ENCODE measurements around the gene IL17F.

The IL17F gene

DNA sequence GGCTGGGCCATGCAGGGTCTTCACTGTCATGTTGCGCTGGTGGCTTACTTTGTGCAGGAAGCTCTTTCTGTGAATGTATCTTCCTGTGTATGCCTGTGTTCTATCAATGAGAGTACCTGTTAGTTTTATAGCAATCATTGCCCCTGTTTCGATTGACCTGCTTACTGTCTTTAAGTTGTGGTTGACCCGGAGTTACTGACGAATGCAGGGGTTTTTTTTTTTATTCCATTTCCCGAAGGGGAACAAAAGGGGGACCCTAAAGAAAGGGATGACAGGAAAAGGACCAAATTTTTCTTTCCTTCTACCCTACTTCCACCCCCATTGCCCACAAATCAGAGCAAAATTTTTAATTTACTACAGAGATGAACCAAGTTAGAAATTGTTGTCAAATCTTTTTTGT lies at the start of gene IL17F:
Gene IL17F (minus strand): TSS at position 101 of the 400 bp plus-strand sequence. CDS start 71 bp downstream, at position 30.
- no peak for DNase-seq

DNA sequence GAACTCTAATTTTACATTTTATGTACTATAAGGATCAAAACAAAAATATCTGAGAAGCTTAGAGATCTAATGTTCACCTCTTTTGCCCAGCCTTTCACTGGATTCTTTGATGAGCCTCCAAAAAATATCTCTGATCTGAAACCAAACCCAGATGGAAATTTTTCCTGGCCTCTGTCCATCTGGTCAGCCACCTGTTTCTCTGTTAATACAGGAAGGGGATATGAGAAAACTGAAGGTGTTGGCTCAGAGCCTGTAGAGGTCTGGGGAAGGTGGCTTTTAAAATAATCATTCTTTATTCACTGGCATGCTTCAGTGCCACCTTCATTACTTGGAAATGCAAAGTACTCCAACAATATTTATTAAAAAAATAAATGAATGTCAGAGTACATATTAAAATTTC lies 48.8 kb upstream of the IL17F start:
- DNase-seq: no peak

DNA sequence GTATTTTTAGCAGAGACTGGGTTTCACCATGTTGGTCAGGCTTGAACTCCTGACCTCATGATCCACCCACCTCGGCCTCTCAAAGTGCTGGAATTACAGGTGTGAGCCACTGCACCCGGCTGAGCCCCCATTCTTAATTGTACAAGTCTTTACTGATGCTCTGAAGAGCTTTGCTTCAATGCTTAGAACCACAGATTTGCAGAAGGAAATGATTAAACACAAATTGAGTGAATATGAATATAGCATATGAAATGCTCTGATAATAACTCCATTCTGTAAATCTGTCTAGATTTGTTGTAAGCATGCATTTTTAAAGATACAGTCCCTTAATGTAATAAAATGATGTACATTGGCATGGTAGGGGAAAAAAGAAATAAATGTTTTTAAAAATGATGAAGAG lies 44.5 kb upstream of the IL17F start:
- no peak for DNase-seq

DNA sequence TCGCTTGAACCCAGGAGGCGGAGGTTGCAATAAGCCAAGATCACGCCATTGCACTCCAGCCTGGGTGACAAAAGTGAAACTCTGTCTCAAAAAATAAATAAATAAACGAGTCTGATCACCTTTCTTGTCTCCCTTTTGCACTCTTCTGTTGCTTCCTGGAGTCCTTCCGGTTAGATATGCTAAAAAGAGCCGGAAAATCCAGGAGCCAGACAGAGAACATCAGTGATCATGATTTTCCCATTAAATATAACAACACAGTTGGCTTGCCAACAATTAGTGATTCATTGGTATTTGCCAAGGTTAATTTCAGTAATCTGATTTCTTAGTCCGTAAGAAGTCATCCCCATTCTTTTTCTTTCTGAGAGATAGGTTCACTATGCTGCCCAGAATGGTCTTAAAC lies 43.9 kb upstream of the IL17F start:
- DNase-seq: no peak

DNA sequence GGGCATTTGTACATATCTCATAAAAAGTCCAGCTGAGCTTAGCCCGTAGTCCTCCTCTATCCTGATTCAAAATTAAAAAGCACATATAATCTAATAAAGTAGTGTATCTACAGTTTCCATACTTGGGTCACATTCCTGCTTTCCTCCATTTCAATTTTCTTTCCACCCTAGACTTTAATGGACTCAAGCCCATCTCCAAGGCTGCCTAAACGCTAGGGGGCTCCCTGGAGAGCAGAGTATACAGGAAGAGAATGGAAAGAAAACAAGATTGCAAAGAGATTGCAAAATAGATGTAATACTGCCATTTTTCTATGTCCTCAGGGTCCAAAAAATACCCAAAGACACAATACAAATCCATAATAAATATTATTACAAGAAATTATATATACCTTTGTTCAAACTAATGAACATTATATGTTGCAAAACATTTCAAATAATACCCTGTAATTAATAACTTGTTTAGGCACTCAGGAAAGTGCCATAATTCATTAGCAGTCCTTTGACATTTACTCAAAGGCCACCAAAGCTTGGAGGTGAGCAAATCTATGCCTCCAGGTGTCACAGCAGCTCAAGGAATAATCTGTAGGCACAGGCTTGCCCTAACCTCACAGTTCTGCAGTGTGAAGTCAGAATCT lies 42.6 kb upstream of the IL17F start:
- DNase-seq: no peak

DNA sequence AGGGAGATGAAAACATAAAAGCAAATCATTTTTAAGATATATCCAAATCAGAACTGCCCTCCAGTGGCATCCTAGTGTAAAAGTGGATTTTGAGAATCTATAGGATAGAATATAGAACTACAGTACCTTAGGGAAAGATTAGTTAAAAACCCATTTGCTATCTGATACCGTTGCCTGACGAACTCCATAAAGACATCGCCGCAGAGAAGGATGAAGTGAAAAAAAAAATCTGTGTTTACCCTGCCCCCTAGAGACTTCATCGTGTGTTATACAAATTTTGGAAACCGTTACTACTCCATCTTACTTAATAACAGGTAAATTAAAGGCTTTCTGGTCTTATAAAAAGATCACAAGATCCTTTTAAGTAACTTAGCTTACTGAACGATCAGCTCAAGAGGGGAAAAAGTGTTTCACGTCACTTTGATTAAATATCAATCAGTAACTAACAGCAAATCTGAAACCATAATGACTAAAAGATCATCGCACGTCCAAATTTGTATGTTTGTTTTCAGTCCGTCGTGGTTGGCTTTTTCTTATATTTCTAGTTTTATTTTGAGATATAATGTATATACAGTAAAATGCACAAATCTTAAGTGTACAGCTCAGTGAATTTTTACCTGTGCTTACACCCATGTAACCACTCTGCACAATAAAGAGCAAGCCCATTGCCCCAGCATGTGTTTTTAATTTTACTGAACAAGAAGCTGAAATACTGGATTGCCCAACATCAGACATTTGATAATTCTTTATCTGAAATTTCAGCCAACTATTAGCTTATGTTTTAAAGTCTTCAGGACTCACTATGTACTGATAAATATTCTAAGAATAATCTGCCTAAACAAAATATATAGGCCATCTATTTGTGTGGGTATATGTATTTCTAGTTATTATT lies 41.1 kb upstream of the IL17F start:
- no peak for DNase-seq

DNA sequence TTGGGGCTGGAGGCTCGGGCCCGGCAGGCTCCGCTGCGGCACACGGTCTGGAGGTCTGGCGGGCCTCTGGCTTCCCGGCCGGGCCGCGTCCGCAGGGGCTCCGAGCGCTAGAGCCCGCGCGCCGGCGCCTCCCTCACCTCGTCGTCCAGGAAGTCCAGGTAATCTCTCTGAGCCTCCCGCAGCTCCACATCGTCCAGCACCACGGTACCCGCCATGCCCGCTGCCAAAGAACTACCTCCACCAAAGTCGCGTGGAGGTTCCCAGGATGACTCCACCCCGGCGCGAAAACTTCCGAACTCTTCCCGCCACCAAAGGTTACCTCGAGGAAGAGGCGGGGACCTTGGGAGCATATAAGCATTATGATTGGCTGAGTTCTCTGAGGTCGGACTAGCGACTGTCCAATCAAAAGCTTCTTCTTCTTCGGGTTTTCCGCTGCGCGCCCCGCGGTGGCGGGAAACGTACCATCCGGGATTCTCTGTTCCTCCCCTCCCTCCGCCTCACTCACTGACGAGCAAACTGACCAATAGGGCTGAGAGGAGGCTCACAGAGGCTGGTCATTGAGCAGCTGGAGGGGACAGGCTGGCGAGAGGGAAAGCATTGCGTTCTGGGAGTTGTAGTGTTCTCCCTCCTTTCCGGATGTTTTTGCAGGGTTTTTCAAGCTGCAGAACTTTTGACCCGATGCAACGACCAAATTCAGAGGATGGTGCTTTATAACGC lies 40.3 kb upstream of the IL17F start, which contains the start of gene MCM3:
Gene MCM3 (minus strand): TSS at position 283 of the 717 bp plus-strand sequence. CDS start 68 bp downstream, at position 215.
- peak; percentile 99 for DNase-seq

DNA sequence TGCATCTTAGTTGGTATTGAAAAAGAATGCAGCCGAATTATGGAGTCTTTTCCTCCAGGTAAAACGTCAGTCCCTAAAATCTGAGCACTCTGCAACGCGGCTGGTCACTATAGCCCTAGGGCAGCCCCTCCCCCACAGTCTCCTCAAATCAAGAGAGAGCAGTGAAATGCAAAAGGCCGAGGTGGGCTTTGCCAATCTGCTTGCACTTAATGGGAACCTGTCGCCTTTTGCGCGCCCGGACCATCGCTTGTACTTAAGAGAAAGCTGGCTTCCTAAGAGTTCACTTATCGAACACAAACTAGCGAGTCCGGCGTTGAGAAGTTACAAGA lies 39.8 kb upstream of the IL17F start:
- DNase-seq: peak; percentile 32

DNA sequence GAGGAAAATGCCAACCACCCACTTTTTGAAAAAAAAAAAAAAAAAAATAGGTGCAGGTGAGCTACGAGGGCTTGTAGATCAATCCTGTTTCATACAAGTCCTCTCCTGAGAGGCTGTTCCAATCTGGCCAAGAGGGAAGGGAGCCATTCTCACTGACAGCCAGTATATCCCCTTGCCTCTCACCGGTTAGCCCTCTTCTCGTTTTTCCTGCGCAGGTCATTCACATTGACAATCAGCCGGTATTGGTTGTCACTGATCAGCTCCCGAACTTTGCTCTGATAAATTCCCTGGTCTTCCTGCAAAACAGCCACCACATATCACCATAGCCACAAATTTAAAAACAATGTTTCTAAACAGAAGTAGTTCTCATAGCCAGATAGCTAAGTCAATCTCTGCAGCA lies 38.8 kb upstream of the IL17F start:
- no peak for DNase-seq

DNA sequence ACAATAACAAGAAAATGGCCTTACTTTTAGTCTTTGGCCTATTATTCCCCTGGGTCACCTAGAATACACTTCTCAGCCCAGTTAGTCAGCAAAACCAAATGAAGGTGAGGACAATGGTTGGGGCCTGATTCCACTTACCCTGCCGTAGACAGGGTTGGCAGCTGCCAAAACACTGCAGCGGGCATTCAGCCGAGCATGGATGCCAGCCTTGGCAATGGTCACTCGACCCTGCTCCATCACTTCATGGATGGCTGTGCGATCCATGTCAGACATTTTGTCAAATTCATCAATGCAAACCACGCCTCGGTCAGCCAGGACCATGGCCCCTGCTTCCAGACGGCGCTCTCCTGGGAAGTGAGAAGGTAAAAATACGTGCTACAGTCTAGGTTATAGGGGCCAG lies 31.8 kb upstream of the IL17F start:
- no peak for DNase-seq

DNA sequence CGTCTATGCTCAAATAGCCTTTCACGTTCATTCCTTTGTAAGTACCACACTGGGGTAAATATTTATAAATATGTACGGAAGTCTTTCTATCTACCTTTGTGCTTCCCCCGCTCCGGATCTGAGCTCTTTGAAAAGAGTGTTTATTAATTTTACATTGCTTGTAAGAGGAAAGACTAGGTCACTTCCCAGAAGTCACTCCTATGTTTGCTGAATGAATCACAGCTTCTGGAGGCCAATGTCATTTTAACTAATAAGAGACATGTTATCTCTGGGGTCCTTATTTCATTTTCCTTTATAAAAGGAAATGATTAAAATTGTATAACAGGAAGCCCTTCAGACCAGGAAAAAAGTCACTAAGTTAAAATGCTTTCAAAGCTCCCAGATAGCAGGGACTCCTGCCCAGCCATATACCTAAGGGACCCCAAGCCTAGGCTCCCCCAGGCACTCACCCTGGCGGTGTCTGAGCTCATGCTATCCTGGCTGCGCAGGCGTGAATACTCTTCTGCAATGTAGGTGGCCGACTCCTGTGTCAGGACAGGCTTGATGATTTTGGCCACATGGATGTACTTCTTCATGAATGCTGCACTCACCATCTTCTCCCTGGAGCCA lies 27.7 kb upstream of the IL17F start:
- no peak for DNase-seq

DNA sequence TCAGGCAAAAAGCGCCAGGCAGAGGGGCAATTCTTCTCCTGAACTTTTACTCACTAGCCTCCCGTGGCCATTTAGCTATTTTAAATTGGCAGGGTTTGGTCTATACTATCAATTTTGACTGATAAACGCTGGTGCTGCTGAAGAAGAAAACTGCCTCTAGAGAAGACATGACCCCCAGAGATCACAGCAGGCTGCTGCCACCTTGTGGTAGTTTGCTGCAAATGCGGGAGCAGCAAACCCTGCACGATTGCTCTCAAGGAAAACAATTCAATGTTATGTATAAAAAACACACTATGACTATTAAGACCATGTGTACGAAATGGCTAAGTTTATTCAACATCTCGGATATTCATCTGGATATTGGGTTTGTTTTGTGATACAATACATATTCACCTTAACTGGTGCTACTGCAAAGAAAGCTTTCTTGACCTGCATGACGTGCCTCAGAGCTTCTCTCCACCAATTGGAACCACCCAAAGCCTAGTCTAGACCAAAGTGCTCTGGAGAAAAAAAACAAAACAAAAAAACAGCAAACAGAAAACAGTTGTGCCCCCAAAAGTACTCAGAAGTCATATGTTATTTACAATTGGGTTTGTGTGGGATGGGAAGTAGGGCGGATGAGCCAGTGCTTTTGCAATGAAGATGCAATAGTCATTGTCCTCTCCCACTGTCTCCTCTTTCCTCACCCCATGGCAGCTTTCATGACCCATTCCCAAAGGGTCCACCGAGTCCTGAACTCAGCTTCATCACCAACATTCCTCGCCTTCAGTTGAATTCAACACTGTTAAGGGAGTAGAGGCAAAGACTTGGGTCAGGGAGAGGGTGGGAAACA lies 19.6 kb upstream of the IL17F start:
- no peak for DNase-seq

DNA sequence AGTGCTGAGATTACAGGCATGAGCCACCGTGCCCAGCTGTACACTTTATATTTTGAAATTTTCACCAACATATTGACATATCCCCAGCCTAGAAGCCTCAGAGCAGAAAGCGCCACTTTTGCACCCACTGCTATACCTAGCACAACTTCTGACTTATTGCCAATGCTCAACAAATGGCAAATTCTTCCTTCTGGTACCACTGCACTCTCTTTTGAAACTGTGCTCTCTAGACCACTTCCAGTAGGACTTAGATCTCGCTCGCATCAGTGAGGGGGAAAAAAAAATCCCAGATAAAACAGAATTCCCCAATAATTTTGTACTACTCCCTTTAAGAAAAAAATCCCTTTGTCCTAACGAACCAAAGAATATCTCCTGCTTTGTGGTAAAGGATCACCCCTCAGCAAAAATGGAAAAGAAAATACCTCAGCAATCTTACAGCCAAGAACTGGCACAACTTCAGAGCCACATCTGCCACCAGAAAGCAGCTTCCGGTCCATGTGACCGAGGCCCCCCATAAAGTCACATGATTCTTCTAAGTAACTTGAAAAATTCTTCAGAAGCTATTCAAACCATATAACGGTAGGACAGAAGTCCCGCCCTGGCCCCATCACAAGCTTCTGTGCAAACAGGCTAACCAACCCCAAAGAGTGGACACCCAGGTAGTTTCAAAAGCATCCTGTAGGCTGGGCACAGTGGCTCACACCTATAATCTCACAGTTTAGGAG lies 18.5 kb upstream of the IL17F start:
- DNase-seq: no peak

DNA sequence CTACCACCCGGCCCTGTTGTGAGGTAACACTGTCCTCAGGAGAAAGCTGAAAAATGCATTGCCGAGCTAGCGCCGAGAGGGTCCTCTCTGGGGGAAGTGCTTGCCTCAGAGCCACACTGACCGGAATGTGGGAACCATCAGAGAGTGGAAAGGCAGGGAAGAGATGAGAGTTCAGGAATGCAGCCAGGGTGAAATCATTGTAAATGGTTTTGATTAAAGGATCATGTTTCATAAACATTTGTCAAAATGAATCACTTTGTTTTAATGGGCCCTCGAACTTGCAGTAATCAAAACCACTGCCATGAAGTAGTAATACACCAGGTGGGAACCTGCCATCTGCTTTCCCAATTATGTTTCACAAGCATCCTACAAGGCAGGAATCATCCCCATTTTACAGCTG lies 16.9 kb upstream of the IL17F start:
- no peak for DNase-seq

DNA sequence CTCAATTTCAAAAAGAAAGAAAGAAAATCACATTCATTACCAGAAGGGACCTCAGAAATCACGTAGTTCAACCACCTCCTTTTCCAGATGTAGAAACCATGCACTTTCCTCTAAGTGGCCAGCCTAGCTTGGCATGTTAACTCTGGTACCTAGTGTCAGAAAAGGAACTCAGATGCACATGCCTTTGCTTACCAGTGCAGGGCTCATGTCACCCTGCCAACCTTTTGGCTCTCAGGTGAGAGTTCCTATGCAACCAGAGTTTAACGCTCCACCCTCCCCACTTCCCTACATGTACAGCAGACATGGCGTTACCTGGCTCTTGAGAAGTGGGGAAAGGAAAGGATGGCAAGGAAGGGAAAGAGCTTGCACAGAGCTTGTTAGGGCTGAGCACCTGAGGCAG lies 16.3 kb upstream of the IL17F start:
- DNase-seq: no peak

DNA sequence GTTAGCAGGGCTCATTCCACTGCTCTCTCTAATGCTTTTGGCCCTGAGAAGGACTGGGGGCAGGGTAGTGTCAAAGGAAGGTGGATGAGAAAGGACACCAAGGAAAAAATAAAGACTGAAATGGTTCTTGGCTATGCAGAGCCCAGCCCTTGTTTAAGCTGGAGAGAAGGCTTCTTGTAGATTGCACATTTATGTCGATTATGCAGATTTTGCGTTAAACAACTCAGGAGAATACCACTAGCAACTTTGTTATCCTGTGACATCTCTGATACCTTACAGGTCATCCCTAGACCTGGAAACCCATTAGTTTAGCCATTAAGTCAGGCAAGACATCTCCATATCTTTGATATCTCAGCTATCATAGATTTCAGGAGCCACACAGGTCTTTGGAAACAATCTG lies 11.1 kb upstream of the IL17F start:
- DNase-seq: no peak

DNA sequence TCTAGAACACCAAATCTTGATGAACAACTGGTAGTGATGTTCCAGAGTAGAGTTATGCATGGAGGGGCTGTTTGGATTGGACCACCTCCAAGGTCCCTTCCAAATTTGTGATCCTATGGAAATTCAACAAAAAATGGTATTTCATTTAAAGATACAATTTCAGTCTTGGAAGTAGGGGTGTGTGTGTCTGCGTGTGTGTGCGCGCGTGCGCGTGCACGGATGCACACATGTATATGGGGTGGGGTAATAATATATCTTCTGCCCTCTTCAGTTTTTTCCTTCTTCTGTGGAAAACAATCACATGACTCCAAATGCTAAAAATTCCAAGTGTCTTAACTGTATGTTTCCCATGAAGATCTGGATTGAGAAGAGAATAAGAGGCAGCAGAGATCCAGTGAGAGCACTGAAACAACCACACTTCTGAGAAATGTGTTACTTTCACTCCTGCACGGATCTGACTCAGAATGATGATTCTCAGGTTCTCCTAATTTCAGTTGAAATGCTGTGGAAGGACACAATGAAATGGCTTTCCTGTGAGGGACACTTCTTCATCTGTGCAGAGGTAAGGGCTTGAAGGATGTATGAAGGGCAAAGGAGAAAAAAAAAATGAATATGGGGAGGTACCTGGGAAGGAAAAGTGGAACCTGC lies 10.6 kb upstream of the IL17F start:
- DNase-seq: no peak

DNA sequence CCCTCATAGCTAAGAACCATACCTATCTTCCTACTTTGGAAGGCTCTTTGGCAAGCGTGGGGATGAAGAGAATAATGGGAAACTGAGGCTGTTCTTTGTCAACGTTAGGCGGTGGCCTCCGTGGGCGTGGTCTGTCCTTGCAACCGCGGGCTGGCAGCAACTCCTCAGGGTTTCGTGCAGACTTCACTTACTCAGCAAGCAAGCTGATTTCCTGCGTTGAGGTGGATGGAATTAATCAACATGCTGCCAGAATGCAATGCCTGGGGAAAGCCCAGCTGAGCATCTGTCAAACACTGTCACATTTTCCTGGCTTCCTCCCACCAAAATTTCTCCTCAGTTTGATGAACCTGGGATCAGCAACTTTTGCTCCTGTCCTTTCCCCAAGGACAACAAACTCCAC lies 9.2 kb upstream of the IL17F start:
- no peak for DNase-seq

DNA sequence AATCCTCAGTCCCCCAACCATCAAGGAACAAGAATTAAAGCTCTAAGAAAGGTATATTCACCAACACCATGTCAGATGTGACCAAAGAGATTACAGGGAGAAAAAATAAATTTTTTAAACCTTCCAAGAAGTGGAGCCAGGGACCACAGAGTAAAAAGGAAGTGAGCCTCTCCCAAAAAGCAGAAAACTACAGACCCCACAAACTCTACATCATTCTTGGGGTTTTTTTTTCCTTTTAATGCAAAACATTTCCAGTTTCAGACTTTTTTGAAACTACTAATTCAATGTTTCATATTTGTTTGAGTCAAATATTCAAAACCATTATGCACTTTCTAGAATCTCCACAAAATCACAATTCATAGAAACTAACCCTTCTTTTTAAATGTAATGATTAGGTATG lies 6.8 kb upstream of the IL17F start:
- DNase-seq: no peak

DNA sequence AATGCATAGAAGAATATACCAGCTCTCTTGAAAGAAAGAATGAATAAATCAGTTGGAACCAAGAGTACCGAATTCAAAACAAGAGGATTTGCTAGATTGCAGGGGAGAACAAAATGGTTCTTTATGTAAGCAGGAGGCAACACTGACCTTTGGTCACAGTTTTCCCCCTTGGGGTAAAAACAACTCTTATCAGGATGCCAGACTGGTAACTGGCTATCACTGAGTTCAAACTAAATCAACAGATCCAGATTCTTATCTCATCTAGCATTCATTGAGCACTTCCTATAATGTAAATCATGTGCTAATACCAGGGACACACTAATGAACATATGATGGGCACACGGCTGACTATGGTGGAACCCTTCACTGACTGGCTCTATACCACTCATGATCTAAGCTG lies 4.8 kb upstream of the IL17F start:
- no peak for DNase-seq

DNA sequence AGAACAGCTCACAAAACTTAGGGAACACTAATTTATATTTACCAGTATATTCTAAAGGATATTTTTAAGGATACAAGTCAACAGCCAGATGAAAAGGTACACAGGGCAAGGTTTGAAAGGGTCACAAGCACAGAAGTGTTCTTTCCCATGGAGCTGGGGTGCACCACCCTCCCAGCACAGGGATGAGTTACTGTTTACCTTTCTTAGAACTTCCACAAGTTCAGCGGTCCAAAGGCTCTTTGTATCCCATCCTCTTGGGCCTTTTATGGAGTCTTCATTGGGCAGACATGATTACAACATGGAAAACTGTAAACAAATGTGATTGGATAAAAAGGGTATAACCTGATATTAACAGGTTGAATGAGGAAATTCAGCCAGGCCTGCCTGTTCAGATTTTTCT lies 1.1 kb upstream of the IL17F start:
- no peak for DNase-seq
